GM18907 (cell line): ENCODE data around the gene SIT1.
A peak's percentile ranks its signal among the peaks of the same experiment; 100 is the strongest.
"Not testable (repeated sequence)": the region's sequence is repeated elsewhere in the genome, so short reads cannot be mapped to it uniquely, and the experiment has no call there.

Source experiments
- ATAC-seq: cut with Tn5 transposase; IDR thresholded peaks from one replicate; pipeline ENCODE4 v1.9.1; 2021; ENCODE audit warnings: mild to moderate bottlenecking, moderate library complexity; ENCODE audit not compliant: unreplicated experiment

The SIT1 gene

DNA sequence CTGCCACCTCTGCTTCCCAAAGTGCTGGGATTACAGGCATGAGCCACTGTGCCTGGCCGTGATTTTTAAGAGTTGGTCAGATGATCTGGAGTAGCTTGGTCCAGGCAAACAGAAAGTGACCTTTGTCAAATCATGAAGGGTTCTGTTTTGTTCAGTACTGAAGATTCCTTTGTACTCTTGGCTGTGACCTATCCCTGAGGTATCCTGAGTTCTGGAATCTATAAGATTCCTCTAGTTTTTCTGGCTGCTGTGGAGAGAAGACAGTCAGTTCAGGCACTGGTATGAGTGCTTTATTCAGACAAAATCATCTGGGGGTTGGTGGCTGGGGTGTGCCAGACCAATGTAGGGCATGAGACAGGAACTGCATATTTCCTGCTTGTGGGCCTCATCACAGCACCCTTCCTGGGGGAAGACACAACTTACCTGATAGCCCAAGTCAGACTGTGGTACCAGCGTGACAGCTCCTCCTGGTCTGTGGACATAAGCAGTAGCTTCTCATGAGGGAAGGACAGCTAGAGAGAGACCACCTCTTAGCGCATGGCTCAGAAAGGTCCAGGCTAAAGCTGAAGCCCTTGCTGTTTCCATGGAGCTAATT lies 11.1 kb upstream of the SIT1 start:
- no peak for ATAC-seq

DNA sequence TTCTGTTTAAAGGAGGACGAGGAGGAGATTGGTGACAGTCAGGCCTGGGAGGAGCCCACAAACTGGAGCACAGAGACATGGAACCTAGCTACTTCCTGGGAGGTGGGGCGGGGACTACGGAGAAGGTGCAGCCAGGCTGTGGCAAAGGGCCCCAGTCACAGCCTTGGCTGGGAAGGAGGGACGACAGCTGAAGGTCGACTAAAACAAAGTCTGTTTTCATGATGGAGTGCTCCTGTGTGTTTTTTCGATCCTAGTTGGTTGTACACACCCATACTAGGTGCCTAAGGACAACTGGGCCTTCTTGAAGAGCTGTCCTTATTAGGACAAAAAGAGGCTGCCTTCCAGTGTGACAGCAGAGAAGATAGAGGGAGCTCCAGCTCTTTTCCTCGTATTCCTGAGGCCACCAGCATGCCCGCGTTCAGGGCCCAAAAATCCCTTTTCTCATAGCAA lies 10.3 kb upstream of the SIT1 start:
- ATAC-seq, result no peak

DNA sequence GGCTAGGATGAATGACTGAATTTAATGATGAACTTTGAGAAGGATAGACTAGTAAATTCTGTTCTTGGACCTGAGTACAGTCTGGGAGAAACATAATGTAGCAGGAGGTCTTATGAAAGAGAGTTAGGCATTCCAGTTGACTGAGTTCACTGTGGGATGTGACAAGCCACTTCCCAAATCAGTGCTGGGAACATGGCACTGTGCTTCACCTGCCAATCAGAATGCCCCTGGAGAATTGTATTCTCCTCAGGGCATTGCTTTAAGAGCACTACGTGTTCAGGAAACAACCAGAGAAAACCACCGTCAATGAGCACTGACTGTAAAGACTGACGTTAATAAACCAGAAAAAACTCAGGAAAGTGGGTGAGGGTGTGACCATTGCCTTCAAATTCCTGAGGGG lies 8.6 kb upstream of the SIT1 start:
- no peak for ATAC-seq

DNA sequence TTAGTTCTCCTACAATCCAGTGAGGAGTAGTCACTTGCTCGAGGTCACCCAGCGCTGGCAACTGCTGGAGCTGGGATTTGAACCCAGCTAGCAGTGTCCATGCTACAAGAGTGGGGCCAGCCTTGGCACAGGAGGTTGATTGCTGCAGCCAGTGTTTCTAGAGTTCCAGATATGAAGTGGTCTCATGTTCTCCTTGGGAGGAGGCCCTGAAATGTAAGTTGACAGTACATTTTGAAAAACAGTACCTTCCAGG lies 8.2 kb upstream of the SIT1 start:
- no peak for ATAC-seq

DNA sequence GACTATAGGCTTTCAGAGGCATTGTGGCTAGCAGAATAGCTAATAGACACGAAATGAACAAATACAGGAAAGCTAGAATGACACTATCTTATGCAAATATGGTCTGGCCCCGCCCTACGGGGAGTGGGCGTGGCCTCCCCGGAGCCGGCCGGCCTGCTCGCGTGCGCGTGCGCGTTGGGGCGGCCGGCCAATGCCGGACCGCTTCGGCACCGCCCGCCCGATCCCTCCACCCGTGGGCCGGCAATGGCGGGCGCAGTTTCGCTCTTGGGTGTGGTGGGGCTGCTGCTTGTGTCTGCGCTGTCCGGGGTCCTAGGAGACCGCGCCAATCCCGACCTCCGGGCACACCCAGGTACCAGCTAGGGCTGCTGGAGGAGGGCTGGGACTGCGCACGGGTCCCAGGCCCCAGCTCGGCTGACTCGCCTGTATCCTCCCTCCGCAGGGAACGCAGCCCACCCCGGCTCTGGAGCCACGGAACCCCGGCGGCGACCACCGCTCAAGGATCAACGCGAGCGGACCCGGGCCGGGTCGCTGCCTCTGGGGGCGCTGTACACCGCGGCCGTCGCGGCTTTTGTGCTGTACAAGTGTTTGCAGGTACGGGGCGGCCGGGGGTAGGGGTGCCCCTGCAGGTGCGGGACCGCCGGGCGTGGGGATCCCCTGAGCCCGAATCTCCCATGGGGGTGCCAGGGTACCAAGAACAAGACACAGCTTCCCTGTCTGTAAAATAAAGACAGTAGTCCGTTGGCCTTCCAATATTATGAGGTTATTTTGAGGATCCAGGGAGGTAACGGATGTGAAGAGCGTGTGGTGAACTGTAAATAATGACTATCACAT lies 7.6 kb upstream of the SIT1 start, which contains the start of gene CCDC107:
Gene CCDC107, plus strand, starts transcription at position 156 of the 831 bp plus-strand sequence. Its CDS starts 88 bp downstream, at position 244.
- peak; percentile 72 for ATAC-seq

DNA sequence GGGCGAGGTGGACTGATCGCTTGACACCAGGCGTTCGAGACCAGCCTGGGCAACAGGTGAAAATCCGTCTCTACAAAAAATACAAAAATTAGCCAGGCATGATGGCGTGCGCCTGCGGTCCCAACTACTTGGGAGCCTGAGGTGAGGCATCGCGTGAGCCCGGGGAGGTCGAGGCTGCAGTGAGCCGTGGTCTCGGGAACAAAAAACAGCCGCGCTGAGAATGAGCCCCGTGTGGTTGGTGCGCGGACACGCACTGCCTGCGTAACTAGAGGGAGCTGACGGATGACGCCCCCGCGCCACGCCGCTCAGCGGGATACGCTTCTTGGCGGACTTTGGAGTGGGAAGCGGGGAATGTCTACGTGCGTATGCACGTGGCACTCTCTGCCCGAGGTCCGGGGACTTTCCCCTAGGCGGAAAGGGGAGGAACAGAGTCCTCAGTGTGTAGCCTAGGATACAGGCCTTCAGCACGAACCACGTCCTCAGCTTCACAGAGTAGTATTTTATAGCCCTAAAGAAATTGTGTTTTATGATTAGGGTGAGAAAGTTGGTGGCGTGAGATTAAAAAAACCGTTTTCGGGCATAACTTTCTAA lies 6.9 kb upstream of the SIT1 start, which contains the start of gene RMRP:
Gene RMRP, minus strand, starts transcription at position 474 of the 591 bp plus-strand sequence.
- ATAC-seq, result peak; percentile 84

DNA sequence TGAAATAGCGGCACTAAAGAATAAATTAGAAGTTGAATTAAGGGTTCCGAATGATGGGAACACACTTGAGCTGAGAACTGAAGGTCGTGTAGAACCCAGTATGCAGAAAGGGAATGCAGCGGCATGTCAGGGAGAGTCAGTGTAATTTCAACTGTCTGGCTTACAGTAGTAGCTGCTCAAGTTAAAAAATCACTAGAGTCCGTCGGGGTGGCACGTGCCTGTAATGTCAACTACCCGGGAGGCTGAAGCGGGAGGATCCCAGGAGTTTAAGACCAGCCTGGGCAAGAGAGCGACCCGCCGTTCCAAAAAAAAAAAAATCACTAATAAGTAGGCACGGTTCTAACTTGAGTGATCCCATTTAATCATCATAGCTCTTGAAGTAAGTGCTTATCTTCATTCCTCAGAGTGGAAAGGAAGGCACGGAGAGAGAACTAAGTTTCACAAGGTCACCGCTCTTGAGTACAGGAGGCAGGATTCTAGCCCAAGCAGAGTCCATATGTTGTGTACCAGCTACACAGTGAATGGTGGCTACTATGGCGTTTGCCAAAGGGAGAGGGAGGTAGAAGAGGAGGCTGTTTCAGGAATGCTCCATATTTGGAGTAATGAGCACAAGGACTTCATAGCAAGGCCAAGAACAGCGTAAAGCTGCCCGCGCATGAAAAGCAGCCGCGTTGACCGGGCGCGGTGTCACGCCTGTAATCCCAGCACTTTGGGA lies 6.3 kb upstream of the SIT1 start:
- no peak for ATAC-seq

DNA sequence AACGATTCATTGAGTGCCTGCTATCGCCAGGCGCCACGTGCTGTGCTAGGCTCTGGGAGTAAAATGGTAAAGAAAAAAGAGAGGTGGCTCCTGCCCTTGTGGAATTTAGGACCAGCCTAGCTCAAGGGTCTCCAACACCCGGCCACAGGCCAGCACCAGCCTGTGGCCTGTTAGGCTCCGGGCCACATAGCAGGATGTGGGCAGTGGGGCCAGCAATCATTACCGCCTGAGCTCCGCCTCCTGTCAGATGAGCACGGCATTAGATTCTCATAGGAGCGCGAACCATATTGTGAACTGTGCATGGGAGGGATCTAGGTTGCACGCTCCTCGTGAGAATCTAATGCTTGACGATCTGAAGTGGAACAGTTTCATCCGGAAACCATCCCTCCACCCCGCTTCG lies 5.6 kb upstream of the SIT1 start:
- no peak for ATAC-seq

DNA sequence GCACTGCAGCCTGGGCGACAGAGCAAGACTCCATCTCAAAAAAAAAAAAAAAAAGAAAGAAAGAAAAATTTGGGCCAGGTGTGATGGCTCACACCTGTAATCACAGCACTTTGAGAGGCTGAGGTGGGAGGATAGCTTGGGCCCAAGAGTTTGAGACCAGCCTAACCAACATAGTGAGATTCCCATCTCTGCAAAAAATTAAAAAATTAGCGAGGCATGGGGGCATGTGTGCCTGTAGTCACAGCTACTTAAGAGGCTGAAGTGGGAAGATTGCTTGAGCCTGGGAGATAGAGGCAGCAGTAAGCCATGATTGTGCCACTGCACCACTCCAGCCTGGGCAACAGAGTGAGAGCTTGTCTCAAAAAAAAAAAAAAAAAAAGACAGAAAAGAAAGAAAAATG lies 2.9 kb upstream of the SIT1 start:
- no peak for ATAC-seq

DNA sequence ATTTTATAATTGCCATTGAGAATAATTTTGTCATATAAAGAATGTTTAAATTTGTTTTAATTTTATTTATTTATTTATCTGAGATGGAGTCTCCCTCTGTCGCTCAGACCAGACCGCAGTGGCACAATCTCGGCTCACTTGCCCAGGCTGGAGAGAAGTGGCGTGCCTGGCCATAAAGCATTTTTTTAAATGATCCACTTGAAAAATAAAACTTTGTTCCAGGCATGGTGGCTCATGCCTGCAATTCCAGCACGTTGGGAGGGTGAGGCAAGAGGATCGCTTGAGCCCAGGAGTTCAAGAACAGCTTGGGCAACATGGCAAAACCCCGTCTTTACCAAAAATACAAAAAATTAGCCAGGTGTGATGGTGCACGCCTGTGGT lies 2.1 kb upstream of the SIT1 start:
- ATAC-seq, result no peak

DNA sequence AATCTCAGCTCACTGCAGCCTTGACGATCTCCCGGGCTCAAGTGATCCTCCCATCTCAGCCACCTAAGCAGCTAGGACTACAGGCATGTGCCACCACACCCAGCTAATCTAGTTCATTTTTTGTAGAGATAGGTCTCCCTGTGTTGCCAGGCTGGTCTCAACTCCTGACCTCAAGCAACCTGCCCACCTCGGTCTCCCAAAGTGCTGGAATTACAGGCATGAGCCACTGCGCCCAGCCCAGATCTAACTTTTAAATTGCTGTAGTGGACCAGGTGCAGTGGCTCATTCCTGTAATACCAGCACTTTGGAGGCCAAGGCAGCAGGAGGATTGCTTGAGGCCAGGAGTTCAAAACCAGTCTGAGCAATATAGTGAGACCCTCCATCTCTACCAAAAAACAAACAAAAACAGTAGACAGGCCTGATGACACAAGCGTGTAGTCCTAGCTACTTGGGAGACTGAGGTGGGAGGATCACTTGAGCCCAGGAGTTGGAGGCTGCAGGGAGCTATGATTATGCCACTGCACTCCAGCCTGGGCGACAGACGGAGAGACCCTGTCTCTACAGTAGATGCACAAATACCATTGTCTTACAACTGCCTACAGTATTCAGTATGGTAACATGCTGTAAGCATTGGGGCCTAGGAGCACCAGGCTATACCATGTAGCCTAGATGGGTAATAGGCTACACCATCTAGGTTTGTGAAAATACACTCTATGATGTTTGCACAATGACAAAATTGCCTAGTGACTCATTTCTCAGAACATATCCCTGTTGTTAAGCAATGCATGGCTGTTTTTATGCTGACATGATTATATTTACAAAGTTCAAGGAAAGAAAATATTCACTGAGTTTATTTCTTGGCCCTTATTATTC lies 1.5 kb upstream of the SIT1 start:
- ATAC-seq, result no peak

DNA sequence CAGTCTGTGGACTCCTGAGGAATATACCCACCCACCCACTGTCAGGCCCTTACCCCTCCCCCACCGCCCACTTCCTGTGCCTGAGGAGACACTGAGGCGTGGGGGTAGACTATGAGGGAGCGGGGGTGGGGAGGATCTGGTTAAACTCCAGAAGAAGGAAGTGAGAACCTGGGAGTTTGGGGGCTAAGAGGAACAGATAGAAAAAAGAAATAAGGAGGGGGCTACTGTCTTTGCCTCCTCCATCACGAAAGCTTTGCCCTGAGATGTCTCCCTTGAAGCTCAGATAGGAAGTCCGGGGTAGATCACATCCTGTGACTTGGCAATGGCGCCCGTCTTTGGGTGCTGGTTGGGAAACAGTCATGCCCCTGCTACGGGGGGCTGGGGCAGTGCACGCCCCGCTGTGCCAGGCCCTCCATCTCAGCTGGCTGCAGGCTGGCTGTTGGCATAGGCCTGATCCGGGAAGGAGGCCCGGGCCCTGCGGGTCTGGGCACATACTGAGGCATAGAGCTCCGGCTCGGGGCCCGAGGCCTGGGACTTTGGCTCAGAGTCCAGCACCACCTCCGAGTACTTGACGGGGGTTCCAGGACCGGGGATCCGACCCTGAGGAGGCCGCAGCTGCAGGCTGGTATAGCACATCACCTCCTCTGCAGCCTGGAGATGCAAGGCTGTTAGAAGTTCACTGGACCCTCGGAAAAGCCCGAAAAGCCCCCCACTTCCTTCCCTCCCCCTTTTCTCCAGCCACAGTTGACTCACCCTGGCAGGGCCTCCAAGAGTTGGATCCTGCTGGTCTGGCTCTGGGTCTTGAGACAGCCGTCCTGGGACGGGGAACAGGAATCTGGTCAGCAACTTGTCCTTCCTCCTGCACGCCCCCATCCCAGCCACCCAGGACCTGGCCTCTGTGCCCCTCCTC lies 1.0 kb downstream of the SIT1 start:
- no peak for ATAC-seq

DNA sequence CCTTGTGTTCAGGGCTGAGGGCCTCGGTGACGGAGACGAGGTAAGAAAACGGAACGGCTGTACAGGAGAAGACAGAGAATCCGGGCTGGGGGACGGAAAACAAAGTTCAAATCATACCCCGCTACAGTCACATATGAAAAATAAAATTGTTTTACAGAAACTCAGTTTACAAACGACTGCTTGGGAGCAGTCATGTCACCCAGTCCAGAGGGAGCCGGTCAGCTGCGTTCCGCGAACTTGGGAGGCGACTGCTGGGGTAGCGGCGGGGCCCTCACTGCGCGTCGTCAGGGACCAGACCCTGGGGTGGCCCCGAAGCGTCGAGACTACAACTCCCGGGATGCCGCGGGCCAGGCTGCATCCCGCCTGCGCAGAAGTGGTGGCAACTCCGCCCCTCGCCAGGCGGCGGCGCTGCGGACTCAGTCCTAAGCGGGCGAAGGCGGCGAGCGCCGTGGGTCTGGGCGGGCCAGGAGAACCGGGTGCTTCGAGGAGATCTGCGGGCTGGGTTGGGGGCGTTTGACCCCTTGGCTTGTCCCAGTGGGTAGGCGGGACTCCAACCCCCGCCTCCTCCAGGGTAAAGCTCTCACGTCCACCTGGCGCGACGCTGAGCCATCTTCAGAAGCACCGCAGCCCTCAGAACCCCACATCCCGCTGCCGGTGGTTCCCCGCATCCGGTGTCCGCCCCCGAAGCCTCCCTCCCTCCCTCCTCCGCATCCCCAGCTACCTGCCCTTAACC lies 4.0 kb downstream of the SIT1 start:
- ATAC-seq, result peak; percentile 86

DNA sequence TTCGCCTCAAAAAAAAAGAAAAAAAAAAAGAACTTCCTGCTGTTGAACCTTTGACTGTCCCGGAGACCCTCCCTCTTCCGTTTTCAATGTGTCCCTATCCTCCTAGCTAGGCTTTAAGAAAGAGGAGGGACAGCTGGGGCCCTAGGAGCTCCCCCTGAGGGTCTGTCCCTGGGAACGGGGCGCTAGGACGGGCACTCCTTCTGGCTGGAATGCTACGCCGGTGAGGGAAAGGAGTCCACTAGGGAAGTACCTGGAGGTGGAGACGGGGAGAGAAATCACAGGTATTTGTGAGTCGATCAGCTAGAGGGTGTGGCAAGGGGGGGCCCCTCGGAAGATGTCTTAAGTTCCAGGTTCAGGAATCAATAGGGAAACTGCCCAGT lies 4.6 kb downstream of the SIT1 start:
- peak; percentile 1 for ATAC-seq

DNA sequence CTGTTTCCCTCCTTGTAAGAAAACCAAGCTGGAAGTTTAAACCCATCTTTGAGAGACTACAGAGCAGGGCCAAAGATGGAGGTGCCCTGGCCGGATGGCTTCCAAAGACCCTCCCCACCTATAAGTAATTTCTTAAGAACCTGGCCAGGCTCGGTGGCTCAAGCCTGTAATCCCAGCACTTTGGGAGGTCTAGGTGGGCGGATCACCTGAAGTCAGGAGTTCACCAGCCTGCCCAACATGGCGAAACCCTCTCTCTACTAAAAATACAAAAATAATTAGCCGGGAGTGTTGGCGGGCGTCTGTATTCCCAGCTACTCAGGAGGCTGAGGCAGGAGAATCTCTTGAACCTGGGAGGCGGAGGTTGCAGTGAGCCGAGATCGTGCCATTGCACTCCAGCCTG lies 5.0 kb downstream of the SIT1 start:
- not testable (repeated sequence) for ATAC-seq

DNA sequence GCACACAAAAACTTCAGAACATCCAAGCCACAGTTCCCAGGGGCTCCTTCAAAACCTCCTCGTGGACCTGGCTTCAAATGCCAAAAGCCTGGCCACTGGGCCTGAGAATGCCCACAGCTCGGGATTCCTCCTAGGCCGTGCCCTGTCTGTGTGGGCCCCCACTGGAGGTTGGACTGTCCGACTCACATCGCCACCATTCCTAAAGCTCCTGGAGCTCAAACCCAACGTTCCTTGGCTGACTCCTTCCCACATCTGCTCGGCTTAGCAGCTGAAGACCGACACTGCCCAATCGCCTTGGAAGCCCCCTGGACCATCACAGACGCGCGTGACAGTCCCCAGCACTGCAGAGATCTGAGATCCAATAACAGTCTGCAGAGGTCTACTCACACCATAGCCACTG lies 7.7 kb downstream of the SIT1 start:
- no peak for ATAC-seq

DNA sequence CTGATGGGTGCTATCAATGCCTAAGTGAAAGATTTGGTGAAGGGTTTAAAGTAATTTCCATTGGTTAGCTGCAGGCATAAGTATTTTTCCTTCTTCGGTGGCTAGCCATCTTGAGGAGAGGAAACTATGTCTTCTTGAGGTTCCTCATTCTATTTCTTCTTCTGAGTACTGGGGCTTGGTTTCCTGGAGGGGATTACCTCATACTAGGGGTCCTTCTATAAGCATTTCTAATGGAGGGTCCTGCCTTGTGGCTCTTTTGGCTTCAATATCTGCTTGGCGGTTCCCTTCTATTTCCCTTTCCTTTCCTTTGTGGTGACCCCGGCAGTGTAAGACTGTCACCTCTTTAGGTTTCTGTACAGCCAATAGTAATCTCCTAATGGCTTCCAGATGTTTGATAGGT lies 9.3 kb downstream of the SIT1 start:
- not testable (repeated sequence) for ATAC-seq

DNA sequence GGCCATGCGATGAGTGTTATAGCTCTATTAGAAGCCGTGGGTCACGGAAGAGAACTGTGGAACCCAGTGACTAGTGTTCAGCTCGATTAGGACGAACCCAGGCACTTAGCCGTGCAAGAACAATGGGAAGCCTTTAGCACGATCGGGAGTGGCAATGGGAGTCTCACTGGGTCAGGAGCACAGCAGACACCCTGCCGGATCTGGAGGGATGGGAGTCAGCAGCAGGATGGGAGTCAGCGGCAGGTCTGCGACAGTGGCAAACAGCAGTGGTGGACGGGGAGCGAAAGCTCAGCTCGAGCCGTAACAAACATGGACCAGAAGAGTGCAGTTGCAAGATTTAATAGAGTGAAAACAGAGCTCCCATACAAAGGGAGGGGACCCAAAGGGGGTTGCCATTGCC lies 10.3 kb downstream of the SIT1 start:
- ATAC-seq, result not testable (repeated sequence)

DNA sequence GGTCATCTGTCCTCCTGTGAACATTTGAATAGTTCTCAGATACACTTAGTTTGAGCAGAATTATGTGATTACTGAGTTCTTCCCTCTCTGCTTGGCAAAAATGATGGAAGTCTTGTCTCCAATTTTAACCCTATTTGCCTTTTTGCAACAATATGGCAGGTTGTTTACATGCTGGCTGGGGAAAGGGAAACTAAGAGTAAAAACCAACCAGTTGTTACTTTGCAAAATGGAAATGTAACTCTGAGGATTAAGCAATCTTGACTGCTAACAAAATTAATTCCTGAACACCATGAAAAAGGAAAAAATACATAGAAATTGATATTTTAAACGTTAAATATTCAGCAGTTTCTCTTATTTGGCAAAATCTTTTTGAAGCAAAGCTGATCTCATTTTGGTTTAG lies 11.1 kb downstream of the SIT1 start:
- ATAC-seq, result no peak
